ENCODE measurements around the gene GALNT9. TPM values are rescaled to one million over a fixed set of nuclear protein-coding genes. Genes with fewer than 3 reads are reported as not detected.

The GALNT9 gene
- total RNA-seq, 1 experiment from 2014 or later, result 2.6 TPM

DNA sequence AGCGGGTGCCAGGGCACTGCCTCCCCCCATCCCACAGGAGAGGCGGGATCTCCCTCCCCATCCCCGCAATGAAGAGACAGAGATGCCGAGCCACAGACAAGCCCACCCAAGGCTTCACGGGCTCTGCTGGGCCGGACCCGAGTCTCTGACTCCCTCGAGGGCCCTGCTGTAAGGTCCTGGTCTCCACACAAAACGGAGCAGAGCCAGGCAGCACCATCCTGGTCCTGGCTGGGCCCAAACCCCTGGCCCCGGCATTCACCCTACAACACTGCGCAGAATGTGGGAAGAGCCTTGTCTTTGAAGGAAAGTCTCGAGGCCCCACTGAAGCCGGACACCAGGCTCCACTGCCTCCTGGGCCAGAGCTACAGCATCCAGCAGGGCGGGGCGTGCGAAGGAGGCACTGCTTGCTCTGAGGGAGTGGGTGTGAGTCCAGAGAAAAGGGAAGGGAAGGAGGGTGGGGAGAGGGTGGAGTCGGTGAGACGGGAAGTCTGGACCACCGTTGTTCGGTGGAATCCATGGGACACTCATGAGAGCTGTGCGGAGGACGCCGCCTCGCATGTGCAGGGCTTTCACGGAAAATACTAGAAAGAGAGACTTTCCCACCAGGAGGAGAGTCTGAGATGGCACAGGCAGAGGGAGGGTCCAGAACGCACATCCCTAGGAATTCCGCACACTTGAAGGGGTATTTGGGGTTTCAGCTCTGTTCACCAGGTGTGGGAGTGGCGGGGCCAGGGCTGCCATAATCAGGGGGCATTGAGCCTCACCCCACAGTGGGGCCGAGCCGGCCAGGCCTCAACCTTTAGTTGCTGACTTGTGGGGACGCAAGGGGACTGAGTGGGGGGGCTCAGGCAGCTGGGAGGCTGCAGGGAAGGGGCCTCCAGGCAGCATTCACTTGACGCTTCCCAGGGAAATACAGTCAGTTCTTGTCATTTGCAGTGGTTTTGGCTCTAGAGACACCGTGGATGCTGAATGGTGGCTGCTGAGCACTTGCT lies 36.8 kb downstream of the GALNT9 start:
- TF ChIP-seq YY1 (IDR thresholded peaks at IDR 0.05; ENCODE audit: extremely low read depth, insufficient replicate concordance, low read depth, low read length) (no peak), ATF3 (IDR thresholded peaks at IDR 0.05) (no peak), JUND (IDR thresholded peaks at IDR 0.05) (no peak), POLR2AphosphoS5 (IDR thresholded peaks at IDR 0.05; ENCODE audit: low read depth, low read length) (no peak), TCF7L2 (IDR thresholded peaks at IDR 0.05; ENCODE audit: borderline replicate concordance, extremely low read depth, insufficient read depth, insufficient read length) (no peak), CBX3 (IDR thresholded peaks at IDR 0.05; ENCODE audit: low read depth) (no peak), SRF (IDR thresholded peaks at IDR 0.05; ENCODE audit: low read depth) (no peak), CEBPB (IDR thresholded peaks at IDR 0.05; ENCODE audit: low read depth) (no peak), SP1 (IDR thresholded peaks at IDR 0.05; ENCODE audit: low read depth) (no peak), RAD21 (IDR thresholded peaks at IDR 0.05; ENCODE audit: low read depth) (no peak), FOSL1 (IDR thresholded peaks at IDR 0.05; ENCODE audit: low read depth) (no peak), EZH2phosphoT487 (IDR thresholded peaks at IDR 0.05; ENCODE audit: borderline replicate concordance) (no peak), EZH2 (IDR thresholded peaks at IDR 0.05) (no peak)
- TF ChIP-seq, protein P1, sequence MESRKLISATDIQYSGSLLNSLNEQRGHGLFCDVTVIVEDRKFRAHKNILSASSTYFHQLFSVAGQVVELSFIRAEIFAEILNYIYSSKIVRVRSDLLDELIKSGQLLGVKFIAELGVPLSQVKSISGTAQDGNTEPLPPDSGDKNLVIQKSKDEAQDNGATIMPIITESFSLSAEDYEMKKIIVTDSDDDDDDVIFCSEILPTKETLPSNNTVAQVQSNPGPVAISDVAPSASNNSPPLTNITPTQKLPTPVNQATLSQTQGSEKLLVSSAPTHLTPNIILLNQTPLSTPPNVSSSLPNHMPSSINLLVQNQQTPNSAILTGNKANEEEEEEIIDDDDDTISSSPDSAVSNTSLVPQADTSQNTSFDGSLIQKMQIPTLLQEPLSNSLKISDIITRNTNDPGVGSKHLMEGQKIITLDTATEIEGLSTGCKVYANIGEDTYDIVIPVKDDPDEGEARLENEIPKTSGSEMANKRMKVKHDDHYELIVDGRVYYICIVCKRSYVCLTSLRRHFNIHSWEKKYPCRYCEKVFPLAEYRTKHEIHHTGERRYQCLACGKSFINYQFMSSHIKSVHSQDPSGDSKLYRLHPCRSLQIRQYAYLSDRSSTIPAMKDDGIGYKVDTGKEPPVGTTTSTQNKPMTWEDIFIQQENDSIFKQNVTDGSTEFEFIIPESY (IDR thresholded peaks at IDR 0.05; ENCODE audit: extremely low read depth, insufficient replicate concordance, low read length), result no peak
- DNase-seq (ENCODE audit: low read depth, low spot score), result no peak
- Histone ChIP-seq H3K4me3 (replicated peaks in 1 of 2; ENCODE audit: low read depth in 1 of 2, low read length in 2 of 2) (no peak overlapping the region), H4K20me1 (ENCODE audit: insufficient read depth) (no peaks in the 10 kb centered on the region), H3K27ac (ENCODE audit: low read depth, low read length) (no peak overlapping the region), H3K27me3 (ENCODE audit: insufficient read depth, low read length) (peaks cover 19% of the 10 kb centered on the region; the same call in 1 of the 2 replicates), H3K9ac (ENCODE audit: low read length) (no peak overlapping the region), H3K9me3 (ENCODE audit: control insufficient read depth in 1 of 2, insufficient read depth in 1 of 2, low read depth in 1 of 2, low read length in 2 of 2) (peaks cover 0 to 4% of the 10 kb centered on the region in 2 experiments; a peak in 1 of 4 replicates), H3K36me3 (ENCODE audit: control insufficient read depth in 1 of 2, insufficient read depth in 2 of 2, low read length in 2 of 2) (no peaks in the 10 kb centered on the region), H2AFZ (ENCODE audit: low read depth, low read length, poor library complexity, severe bottlenecking) (no peak overlapping the region), H3K9me2 (ENCODE audit: insufficient read depth) (no peaks in the 10 kb centered on the region), H3K4me1 (ENCODE audit: control insufficient read depth in 1 of 2, insufficient read depth in 2 of 2, low read length in 2 of 2) (peaks cover 11 to 20% of the 10 kb centered on the region in 2 experiments; a peak in 3 of 4 replicates), H3K4me2 (ENCODE audit: low read length) (no peak overlapping the region), H3K79me2 (ENCODE audit: insufficient read depth, low read length) (no peaks in the 10 kb centered on the region)
- RAD21 ChIA-PET (ENCODE audit: low non-redundant PET in 1 of 2, low total read pairs in 2 of 2, uncharacterized antibody in 2 of 2, unreplicated experiment in 2 of 2), result no interaction called here
- ATAC-seq, result no peak
- no TSS peak for BruUV-seq (replicated peaks)
- intact Hi-C loops (cut with micrococcal nuclease), result no loop called here
- CTCF ChIA-PET, result no interaction called here
- POLR2A ChIA-PET, result no interaction called here

All from HCT116 (cell line).